HepG2 (cell line): ENCODE data around the gene CCDC170. TPM values are rescaled to one million over a fixed set of nuclear protein-coding genes. Genes with fewer than 3 reads are reported as not detected.

Experiments used
- FOXA3 ChIP-seq: IDR thresholded peaks from 2 replicates; pipeline ENCODE4 v1.6.1; 2016; ENCODE audit warnings: missing genetic modification reagents, missing compliant biosample characterization
- MTA1 ChIP-seq: sonication (generic); formaldehyde crosslinking; IDR thresholded peaks from 2 replicates; pipeline ENCODE4 v1.4.0; 2020; ENCODE audit warnings: missing genetic modification reagents, mild to moderate bottlenecking, borderline replicate concordance
- SAP130 ChIP-seq: IDR thresholded peaks from 2 replicates; pipeline ENCODE4 v1.6.1; 2016; ENCODE audit warnings: low read depth
- SIN3A ChIP-seq: IDR thresholded peaks from 2 replicates; pipeline ENCODE4 v1.6.1; 2011; ENCODE audit warnings: low read depth, mild to moderate bottlenecking, control low read depth, low read length, borderline replicate concordance
- SP1 ChIP-seq, 2 experiments: fragments of 450-650 bp in 1 of 2; sonication (generic) in 1 of 2; formaldehyde crosslinking in 1 of 2; IDR thresholded peaks; 2 replicates each; pipeline versions ENCODE4 v1.4.0 to v1.6.1; 2016 to 2020; ENCODE audit warnings: missing genetic modification reagents in 1 of 2
- TBL1XR1 ChIP-seq: fragments of 150-350 bp; IDR thresholded peaks from 2 replicates; pipeline ENCODE4 v1.6.1; 2014; ENCODE audit warnings: borderline replicate concordance, low read length; ENCODE audit not compliant: partially characterized antibody
- TCF7L2 ChIP-seq: IDR thresholded peaks from 2 replicates; pipeline ENCODE4 v1.6.1; 2011; ENCODE audit warnings: mild to moderate bottlenecking, low read depth, low read length, moderate library complexity
- XRCC5 ChIP-seq: fragments of 200-400 bp; formaldehyde crosslinking; optimal IDR thresholded peaks from 2 replicates; pipeline ENCODE3; 2017; ENCODE audit warnings: mild to moderate bottlenecking, low read length
- ZFP41 ChIP-seq: sonication (generic); formaldehyde crosslinking; IDR thresholded peaks from 2 replicates; pipeline ENCODE4 v1.4.0; 2020; ENCODE audit warnings: mild to moderate bottlenecking, missing genetic modification reagents, borderline replicate concordance
- ZKSCAN8 ChIP-seq: IDR thresholded peaks from 2 replicates; pipeline ENCODE4 v1.6.1; 2016; ENCODE audit warnings: borderline replicate concordance, missing genetic modification reagents, missing compliant biosample characterization
- ZMYM3 ChIP-seq: sonication (generic); formaldehyde crosslinking; IDR thresholded peaks from 2 replicates; pipeline ENCODE4 v1.5.1; 2020; ENCODE audit warnings: mild to moderate bottlenecking, missing genetic modification reagents
- ZNF430 ChIP-seq: sonication (generic); formaldehyde crosslinking; IDR thresholded peaks from 2 replicates; pipeline ENCODE4 v1.9.0; 2021; ENCODE audit warnings: mild to moderate bottlenecking, missing genetic modification reagents
- polyA plus RNA-seq, 8 experiments: library from polyadenylated mRNA; depleted of rRNA in 3 of 8; stranded (reverse) in 7 of 8; unstranded in 1 of 8; fragments of >200 nt; fragmentation: Illumina TruSeq in 4 of 8; extraction: Trizol in 4 of 8; gene quantifications; 2 replicates each; pipeline versions ENCODE4 v1.2.1 to v1.2.3, GENCODE V29; 2011 to 2016; ENCODE audit warnings: low read depth in 4 of 8, missing spikeins in 1 of 8, mixed read lengths in 1 of 8; ENCODE audit not compliant: insufficient read depth in 1 of 8
- total RNA-seq, 5 experiments: library from RNA; depleted of rRNA; stranded (reverse); fragments of >200 nt; fragmentation: Illumina TruSeq; extraction: Trizol; gene quantifications; 2 replicates each; pipeline ENCODE4 v1.2.3, GENCODE V29; 2016; ENCODE audit warnings: low read depth in 1 of 5
- TF ChIP-seq, protein P1 (sequence below): sonication (generic); formaldehyde crosslinking; IDR thresholded peaks from 2 replicates; pipeline ENCODE4 v1.5.1; 2020; ENCODE audit warnings: mild to moderate bottlenecking, missing genetic modification reagents, moderate library complexity
- TF ChIP-seq, protein P2 (sequence below): IDR thresholded peaks from 2 replicates; pipeline ENCODE4 v1.6.1; 2016; ENCODE audit warnings: missing compliant biosample characterization, missing genetic modification reagents, borderline replicate concordance
- TF ChIP-seq, protein P3 (sequence below): sonication (generic); formaldehyde crosslinking; IDR thresholded peaks from 2 replicates; pipeline ENCODE4 v1.8.0; 2023; ENCODE audit warnings: mild to moderate bottlenecking, missing genetic modification reagents
- TF ChIP-seq, protein P4 (sequence below): conservative IDR thresholded peaks from 2 replicates; pipeline ENCODE4 v1.6.1; 2018; ENCODE audit warnings: missing genetic modification reagents
- TF ChIP-seq, protein P5 (sequence below): sonication (generic); formaldehyde crosslinking; IDR thresholded peaks from 2 replicates; pipeline ENCODE4 v1.5.1; 2020; ENCODE audit warnings: mild to moderate bottlenecking, missing genetic modification reagents

CCDC170 gene
- total and polyA plus RNA-seq, 2 of the 13 experiments (the other 11 are each of a cell fraction or from before 2014, with no cell fraction given), result 0.90 to 5.1 TPM

DNA sequence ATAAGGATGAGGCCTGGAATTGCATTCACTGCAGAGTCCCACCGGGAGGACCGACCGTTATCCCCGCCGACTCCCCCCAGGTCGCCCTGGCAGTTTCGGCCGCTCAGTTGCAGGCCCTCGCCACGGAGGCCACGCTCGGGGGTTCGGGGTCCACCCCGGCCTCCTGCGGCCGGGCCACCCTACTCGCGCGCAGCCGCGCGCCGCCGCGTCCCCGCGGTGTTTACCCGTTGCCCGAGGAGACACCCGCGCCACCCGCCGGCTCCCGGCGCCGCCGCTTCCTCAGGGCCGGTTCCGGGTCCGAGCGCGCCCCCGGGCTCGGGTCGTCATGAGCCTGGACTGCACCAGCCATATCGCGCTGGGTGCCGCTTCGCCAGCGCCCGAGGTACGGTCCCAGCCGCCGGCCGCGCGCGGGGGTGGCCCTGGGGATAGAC lies at the start of gene CCDC170 (continued):
- TF ChIP-seq, protein P1, sequence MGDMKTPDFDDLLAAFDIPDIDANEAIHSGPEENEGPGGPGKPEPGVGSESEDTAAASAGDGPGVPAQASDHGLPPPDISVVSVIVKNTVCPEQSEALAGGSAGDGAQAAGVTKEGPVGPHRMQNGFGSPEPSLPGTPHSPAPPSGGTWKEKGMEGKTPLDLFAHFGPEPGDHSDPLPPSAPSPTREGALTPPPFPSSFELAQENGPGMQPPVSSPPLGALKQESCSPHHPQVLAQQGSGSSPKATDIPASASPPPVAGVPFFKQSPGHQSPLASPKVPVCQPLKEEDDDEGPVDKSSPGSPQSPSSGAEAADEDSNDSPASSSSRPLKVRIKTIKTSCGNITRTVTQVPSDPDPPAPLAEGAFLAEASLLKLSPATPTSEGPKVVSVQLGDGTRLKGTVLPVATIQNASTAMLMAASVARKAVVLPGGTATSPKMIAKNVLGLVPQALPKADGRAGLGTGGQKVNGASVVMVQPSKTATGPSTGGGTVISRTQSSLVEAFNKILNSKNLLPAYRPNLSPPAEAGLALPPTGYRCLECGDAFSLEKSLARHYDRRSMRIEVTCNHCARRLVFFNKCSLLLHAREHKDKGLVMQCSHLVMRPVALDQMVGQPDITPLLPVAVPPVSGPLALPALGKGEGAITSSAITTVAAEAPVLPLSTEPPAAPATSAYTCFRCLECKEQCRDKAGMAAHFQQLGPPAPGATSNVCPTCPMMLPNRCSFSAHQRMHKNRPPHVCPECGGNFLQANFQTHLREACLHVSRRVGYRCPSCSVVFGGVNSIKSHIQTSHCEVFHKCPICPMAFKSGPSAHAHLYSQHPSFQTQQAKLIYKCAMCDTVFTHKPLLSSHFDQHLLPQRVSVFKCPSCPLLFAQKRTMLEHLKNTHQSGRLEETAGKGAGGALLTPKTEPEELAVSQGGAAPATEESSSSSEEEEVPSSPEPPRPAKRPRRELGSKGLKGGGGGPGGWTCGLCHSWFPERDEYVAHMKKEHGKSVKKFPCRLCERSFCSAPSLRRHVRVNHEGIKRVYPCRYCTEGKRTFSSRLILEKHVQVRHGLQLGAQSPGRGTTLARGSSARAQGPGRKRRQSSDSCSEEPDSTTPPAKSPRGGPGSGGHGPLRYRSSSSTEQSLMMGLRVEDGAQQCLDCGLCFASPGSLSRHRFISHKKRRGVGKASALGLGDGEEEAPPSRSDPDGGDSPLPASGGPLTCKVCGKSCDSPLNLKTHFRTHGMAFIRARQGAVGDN (CRISPR knock-in tag), result peak; percentile 82
- TF ChIP-seq, protein P2, sequence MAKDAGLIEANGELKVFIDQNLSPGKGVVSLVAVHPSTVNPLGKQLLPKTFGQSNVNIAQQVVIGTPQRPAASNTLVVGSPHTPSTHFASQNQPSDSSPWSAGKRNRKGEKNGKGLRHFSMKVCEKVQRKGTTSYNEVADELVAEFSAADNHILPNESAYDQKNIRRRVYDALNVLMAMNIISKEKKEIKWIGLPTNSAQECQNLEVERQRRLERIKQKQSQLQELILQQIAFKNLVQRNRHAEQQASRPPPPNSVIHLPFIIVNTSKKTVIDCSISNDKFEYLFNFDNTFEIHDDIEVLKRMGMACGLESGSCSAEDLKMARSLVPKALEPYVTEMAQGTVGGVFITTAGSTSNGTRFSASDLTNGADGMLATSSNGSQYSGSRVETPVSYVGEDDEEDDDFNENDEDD (CRISPR knock-in tag), result peak; percentile 32; the same call in 1 of the 2 replicates
- TF ChIP-seq ZMYM3 (CRISPR knock-in tag) (no peak), MTA1 (CRISPR knock-in tag) (peak; percentile 70; the same call in 1 of the 2 replicates), SP1 (IDR thresholded peaks at IDR 0.05) (no peak), SP1 (CRISPR knock-in tag; IDR thresholded peaks at IDR 0.05) (no peak), ZKSCAN8 (CRISPR knock-in tag) (0 out of 2 replicates have a peak, but pooled peaks have one; percentile 15), ZFP41 (CRISPR knock-in tag) (peak; percentile 70; the same call in 1 of the 2 replicates), XRCC5 (peak; percentile 68), SIN3A (peak; percentile 85; the same call in 1 of the 2 replicates), SAP130 (CRISPR knock-in tag) (peak; percentile 87), ZNF430 (CRISPR knock-in tag) (0 out of 2 replicates have a peak, but pooled peaks have one; percentile 46), TBL1XR1 (peak; percentile 37), FOXA3 (peak; percentile 41; the same call in 1 of the 2 replicates), TCF7L2 (no peak)
- TF ChIP-seq, protein P3, sequence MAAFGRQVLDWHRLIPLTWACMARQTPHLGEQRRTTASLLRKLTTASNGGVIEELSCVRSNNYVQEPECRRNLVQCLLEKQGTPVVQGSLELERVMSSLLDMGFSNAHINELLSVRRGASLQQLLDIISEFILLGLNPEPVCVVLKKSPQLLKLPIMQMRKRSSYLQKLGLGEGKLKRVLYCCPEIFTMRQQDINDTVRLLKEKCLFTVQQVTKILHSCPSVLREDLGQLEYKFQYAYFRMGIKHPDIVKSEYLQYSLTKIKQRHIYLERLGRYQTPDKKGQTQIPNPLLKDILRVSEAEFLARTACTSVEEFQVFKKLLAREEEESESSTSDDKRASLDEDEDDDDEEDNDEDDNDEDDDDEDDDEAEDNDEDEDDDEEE (CRISPR knock-in tag), result no peak
- TF ChIP-seq, protein P4, sequence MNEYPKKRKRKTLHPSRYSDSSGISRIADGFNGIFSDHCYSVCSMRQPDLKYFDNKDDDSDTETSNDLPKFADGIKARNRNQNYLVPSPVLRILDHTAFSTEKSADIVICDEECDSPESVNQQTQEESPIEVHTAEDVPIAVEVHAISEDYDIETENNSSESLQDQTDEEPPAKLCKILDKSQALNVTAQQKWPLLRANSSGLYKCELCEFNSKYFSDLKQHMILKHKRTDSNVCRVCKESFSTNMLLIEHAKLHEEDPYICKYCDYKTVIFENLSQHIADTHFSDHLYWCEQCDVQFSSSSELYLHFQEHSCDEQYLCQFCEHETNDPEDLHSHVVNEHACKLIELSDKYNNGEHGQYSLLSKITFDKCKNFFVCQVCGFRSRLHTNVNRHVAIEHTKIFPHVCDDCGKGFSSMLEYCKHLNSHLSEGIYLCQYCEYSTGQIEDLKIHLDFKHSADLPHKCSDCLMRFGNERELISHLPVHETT (CRISPR knock-in tag), result peak; percentile 50; the same call in 1 of the 2 replicates
- TF ChIP-seq, protein P5, sequence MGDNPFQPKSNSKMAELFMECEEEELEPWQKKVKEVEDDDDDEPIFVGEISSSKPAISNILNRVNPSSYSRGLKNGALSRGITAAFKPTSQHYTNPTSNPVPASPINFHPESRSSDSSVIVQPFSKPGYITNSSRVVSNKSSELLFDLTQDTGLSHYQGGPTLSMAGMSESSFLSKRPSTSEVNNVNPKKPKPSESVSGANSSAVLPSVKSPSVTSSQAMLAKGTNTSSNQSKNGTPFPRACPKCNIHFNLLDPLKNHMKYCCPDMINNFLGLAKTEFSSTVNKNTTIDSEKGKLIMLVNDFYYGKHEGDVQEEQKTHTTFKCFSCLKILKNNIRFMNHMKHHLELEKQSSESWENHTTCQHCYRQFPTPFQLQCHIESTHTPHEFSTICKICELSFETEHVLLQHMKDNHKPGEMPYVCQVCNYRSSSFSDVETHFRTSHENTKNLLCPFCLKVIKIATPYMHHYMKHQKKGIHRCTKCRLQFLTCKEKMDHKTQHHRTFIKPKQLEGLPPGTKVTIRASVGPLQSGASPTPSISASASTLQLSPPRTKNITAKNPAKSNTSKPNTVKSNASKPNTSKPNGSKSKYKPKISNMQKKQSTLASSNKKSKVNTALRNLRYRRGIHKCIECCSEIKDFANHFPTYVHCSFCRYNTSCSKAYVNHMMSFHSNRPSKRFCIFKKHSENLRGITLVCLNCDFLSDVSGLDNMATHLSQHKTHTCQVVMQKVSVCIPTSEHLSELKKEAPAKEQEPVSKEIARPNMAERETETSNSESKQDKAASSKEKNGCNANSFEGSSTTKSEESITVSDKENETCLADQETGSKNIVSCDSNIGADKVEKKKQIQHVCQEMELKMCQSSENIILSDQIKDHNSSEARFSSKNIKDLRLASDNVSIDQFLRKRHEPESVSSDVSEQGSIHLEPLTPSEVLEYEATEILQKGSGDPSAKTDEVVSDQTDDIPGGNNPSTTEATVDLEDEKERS (CRISPR knock-in tag), result 0 out of 2 replicates have a peak, but pooled peaks have one; percentile 9
